GM12878 (cell line): ENCODE data around the gene LSAMP. TPM values are rescaled to one million over a fixed set of nuclear protein-coding genes. Genes with fewer than 3 reads are reported as not detected.

Experiments used
- ATAC-seq: fragments of 200-7000 bp; cut with Tn5 transposase; 3 replicates; pipeline ENCODE4 v1.9.1; 2020; ENCODE audit warnings: mild to moderate bottlenecking, moderate library complexity
- BruUV-seq: library from RNA; stranded (reverse); fragments of 400-500 nt; replicated peaks from 2 replicates; lab custom pipeline; 2021; lab: Mats Ljungman, UMichigan
- CTCF ChIA-PET: fragments of 300-600 bp; sonication (Branson Sonifier 250); formaldehyde crosslinking; extraction: SDS; loops from one replicate; lab custom pipeline; 2021; ENCODE audit warnings: inconsistent platforms; lab: Yijun Ruan, JAX
- POLR2A ChIA-PET: fragments of 350-600 bp; formaldehyde crosslinking; extraction: SDS; loops from one replicate; lab custom pipeline; 2021; ENCODE audit warnings: inconsistent platforms; lab: Charles Lee
- RAD21 ChIA-PET: fragments of 300-600 bp; sonication (Branson Sonifier 250); formaldehyde crosslinking; loops from one replicate; lab custom pipeline; 2023; ENCODE audit warnings: antibody characterized with exemption; ENCODE audit not compliant: unreplicated experiment; lab: Charles Lee
- SMC1A ChIA-PET: fragments of 300-600 bp; sonication (Branson Sonifier 250); formaldehyde crosslinking; loops from one replicate; lab custom pipeline; 2023; ENCODE audit not compliant: unreplicated experiment, uncharacterized antibody; lab: Charles Lee
- DNase-seq: peaks from one replicate; pipeline ENCODE4 v3.0.0-alpha.2; 2011; ENCODE audit warnings: low read depth, low spot score
- FAIRE-seq: peaks from 3 replicates; lab custom pipeline; 2011; peaks lifted over from hg19 to GRCh38; lab: Jason Lieb, UNC
- H2AFZ ChIP-seq: 2 replicates; pipeline ENCODE4 v1.6.0; 2011; ENCODE audit warnings: low read depth, low read length, control low read depth; ENCODE audit not compliant: control insufficient read depth
- H3K27ac ChIP-seq: 2 replicates; pipeline ENCODE4 v1.5.1; 2011; ENCODE audit warnings: control low read depth; ENCODE audit not compliant: control insufficient read depth, insufficient read depth
- H3K27me3 ChIP-seq, 2 experiments: replicated peaks in 1 of 2; 2 replicates each; pipeline versions ENCODE4 v1.6.0 to v1.6.1; 2011; ENCODE audit warnings: low read length in 1 of 2; ENCODE audit not compliant: control insufficient read depth in 2 of 2, insufficient read depth in 2 of 2
- H3K36me3 ChIP-seq, 2 experiments: 2 replicates each; pipeline ENCODE4 v1.5.1; 2011; ENCODE audit warnings: low read length in 1 of 2; ENCODE audit not compliant: control insufficient read depth in 2 of 2, insufficient read depth in 2 of 2
- H3K4me1 ChIP-seq: 2 replicates; pipeline ENCODE4 v1.6.1; 2011; ENCODE audit warnings: mild to moderate bottlenecking, low read length, moderate library complexity, mixed read lengths; ENCODE audit not compliant: control insufficient read depth, insufficient read depth
- H3K4me2 ChIP-seq: 2 replicates; pipeline ENCODE4 v1.6.0; 2011; ENCODE audit warnings: control low read depth; ENCODE audit not compliant: control insufficient read depth, insufficient read depth
- H3K4me3 ChIP-seq: fragments of 200-600 bp; sonication (generic); 2 replicates; pipeline ENCODE4 v1.5.1; 2016
- H3K79me2 ChIP-seq: 2 replicates; pipeline ENCODE4 v1.6.0; 2011; ENCODE audit warnings: low read length; ENCODE audit not compliant: control insufficient read depth, insufficient read depth
- H3K9ac ChIP-seq: 2 replicates; pipeline ENCODE4 v1.8.0; 2011; ENCODE audit warnings: low read length, control low read depth, mixed read lengths; ENCODE audit not compliant: control insufficient read depth, insufficient read depth
- H3K9me3 ChIP-seq: replicated peaks from 3 replicates; pipeline ENCODE4 v1.5.1; 2011; ENCODE audit warnings: mild to moderate bottlenecking, low read length; ENCODE audit not compliant: control insufficient read depth, insufficient read depth
- H4K20me1 ChIP-seq: 2 replicates; pipeline ENCODE4 v1.6.0; 2011; ENCODE audit not compliant: control insufficient read depth, insufficient read depth
- CEBPB ChIP-seq, 2 experiments: fragments of 150-350 bp in 1 of 2; IDR thresholded peaks; 2 replicates each; pipeline ENCODE4 v1.6.1; 2012 to 2014; ENCODE audit warnings: low read depth in 2 of 2, low read length in 2 of 2, borderline replicate concordance in 1 of 2, inconsistent platforms in 1 of 2
- SMARCA5 ChIP-seq: fragments of 450-650 bp; IDR thresholded peaks from 2 replicates; pipeline ENCODE4 v1.6.1; 2017; ENCODE audit warnings: mild to moderate bottlenecking
- SREBF1 ChIP-seq: IDR thresholded peaks from 2 replicates; pipeline ENCODE4 v1.6.1; 2012; ENCODE audit warnings: mild to moderate bottlenecking, low read length
- SUZ12 ChIP-seq: fragments of 200-600 bp; sonication (generic); IDR thresholded peaks from one replicate; pipeline ENCODE4 v1.6.1; 2018; ENCODE audit warnings: antibody characterized with exemption, mild to moderate bottlenecking; ENCODE audit not compliant: unreplicated experiment
- ZNF622 ChIP-seq: fragments of 450-650 bp; IDR thresholded peaks from 2 replicates; pipeline ENCODE4 v1.6.1; 2017; ENCODE audit warnings: mild to moderate bottlenecking, inconsistent platforms
- WGBS: methylation state at CpG from one replicate; pipeline ENCODE4 v1.1.6; 2016; ENCODE audit warnings: low lambda C conversion rate; ENCODE audit not compliant: insufficient replicate concordance, insufficient coverage; ENCODE audit errors: missing lambda C conversion rate; 5-methylcytosine and 5-hydroxymethylcytosine counted together
- in situ Hi-C: fragments of 300-500 bp; cut with MboI; formaldehyde crosslinking; loops from 9 replicates; pipeline ENCODE4 v1.14.3; 2018; ENCODE audit warnings: mixed read lengths
- intact Hi-C: fragments of 100-400 bp; cut with micrococcal nuclease; formaldehyde crosslinking; loops from one replicate; pipeline ENCODE4 v1.14.2; 2022; ENCODE audit not compliant: unreplicated experiment
- polyA plus RNA-seq, 11 experiments: library from polyadenylated mRNA; depleted of rRNA in 4 of 11; unstranded in 6 of 11; stranded (reverse) in 5 of 11; fragments of >200 nt; fragmentation: Nextera tagmentation in 4 of 11; fragmentation: Illumina TruSeq in 1 of 11; extraction: Ambion mirVana in 4 of 11; extraction: Trizol in 1 of 11; gene quantifications; 1 replicate in 1 of 11; 2 replicates in 10 of 11; pipeline versions ENCODE4 v1.2.1 to v1.2.3, GENCODE V29; 2011 to 2016; ENCODE audit warnings: inconsistent platforms in 2 of 11, missing spikeins in 2 of 11, low read depth in 1 of 11
- total RNA-seq, 4 experiments: library from RNA; depleted of rRNA in 3 of 4; stranded (reverse); fragments of >200 nt in 3 of 4; fragmentation: Illumina TruSeq in 1 of 4; extraction: Trizol in 1 of 4; gene quantifications; 2 replicates each; pipeline versions ENCODE4 v1.2.1 to v1.2.3, GENCODE V29; 2013 to 2021
- TF ChIP-seq, protein P1 (sequence below): IDR thresholded peaks from 2 replicates; pipeline ENCODE4 v1.6.1; 2012; ENCODE audit warnings: improper control_type of control experiment, low read depth, low read length; ENCODE audit not compliant: insufficient replicate concordance
- TF ChIP-seq, protein P2 (sequence below): fragments of 450-650 bp; conservative IDR thresholded peaks from 2 replicates; pipeline ENCODE4 v1.6.1; 2017; ENCODE audit warnings: mild to moderate bottlenecking, moderate library complexity
- TF ChIP-seq, protein P3 (sequence below): fragments of 450-650 bp; IDR thresholded peaks from 2 replicates; pipeline ENCODE4 v1.6.1; 2017; ENCODE audit warnings: mild to moderate bottlenecking, low read depth, inconsistent platforms; ENCODE audit not compliant: poor library complexity, severe bottlenecking

The LSAMP gene
- total and polyA plus RNA-seq, 10 of the 15 experiments (the other 5 are each of a cell fraction or from before 2014, with no cell fraction given), result 2.0 to 12.7 (median 6.5) TPM

DNA sequence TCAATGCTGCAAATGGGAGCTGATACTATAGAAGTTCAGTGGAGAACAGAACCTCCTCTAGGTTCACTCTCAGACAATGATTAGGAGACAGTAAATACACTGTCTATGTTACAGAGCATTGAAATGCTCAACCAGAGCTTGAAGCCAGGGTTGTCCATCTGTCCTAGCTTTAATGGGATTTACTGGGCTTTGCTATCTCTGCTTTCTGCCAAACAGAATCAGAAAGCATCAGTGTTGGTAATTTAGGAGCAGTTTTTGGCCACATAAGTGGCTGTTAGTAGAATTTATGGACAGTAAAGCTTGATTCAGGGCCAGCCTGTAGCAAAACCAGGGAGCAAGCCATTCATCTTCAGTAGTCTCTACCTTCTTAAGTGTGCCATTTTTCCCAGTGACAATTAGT is 396.3 kb downstream of the LSAMP start (continued):
- TF ChIP-seq, protein P1, sequence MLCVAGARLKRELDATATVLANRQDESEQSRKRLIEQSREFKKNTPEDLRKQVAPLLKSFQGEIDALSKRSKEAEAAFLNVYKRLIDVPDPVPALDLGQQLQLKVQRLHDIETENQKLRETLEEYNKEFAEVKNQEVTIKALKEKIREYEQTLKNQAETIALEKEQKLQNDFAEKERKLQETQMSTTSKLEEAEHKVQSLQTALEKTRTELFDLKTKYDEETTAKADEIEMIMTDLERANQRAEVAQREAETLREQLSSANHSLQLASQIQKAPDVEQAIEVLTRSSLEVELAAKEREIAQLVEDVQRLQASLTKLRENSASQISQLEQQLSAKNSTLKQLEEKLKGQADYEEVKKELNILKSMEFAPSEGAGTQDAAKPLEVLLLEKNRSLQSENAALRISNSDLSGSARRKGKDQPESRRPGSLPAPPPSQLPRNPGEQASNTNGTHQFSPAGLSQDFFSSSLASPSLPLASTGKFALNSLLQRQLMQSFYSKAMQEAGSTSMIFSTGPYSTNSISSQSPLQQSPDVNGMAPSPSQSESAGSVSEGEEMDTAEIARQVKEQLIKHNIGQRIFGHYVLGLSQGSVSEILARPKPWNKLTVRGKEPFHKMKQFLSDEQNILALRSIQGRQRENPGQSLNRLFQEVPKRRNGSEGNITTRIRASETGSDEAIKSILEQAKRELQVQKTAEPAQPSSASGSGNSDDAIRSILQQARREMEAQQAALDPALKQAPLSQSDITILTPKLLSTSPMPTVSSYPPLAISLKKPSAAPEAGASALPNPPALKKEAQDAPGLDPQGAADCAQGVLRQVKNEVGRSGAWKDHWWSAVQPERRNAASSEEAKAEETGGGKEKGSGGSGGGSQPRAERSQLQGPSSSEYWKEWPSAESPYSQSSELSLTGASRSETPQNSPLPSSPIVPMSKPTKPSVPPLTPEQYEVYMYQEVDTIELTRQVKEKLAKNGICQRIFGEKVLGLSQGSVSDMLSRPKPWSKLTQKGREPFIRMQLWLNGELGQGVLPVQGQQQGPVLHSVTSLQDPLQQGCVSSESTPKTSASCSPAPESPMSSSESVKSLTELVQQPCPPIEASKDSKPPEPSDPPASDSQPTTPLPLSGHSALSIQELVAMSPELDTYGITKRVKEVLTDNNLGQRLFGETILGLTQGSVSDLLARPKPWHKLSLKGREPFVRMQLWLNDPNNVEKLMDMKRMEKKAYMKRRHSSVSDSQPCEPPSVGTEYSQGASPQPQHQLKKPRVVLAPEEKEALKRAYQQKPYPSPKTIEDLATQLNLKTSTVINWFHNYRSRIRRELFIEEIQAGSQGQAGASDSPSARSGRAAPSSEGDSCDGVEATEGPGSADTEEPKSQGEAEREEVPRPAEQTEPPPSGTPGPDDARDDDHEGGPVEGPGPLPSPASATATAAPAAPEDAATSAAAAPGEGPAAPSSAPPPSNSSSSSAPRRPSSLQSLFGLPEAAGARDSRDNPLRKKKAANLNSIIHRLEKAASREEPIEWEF, result no peak
- TF ChIP-seq ZNF622 (no peak), CEBPB (IDR thresholded peaks at IDR 0.05; ENCODE audit: borderline replicate concordance in 1 of 2, low read depth in 2 of 2, low read length in 2 of 2) (no peak)

DNA sequence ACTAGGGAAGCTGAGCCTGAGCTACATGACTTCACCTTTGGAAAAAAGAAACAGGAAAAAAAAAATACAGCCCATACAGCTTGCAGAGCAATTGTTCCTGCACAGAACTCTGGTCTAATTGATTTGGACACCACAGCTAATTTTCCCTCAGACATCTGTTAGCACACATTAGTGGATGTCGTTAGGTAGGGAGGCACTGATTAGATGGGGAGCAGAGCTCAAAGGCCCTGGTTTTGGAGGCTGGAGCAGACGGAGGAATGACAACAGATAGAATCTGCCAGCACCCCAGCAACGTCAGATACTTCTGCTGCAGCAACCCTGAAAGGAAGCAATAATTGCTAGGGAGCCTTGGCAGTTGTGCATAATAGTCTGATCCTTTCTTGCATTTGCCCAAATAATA is 398.9 kb downstream of the LSAMP start:
- in situ Hi-C loops, result no loop called here
- no TSS peak for BruUV-seq
- CTCF ChIA-PET, result no interaction called here

More for the DNA sequence above, 398.9 kb downstream of the LSAMP start:
- POLR2A ChIA-PET, result no interaction called here
- TF ChIP-seq, protein P2, sequence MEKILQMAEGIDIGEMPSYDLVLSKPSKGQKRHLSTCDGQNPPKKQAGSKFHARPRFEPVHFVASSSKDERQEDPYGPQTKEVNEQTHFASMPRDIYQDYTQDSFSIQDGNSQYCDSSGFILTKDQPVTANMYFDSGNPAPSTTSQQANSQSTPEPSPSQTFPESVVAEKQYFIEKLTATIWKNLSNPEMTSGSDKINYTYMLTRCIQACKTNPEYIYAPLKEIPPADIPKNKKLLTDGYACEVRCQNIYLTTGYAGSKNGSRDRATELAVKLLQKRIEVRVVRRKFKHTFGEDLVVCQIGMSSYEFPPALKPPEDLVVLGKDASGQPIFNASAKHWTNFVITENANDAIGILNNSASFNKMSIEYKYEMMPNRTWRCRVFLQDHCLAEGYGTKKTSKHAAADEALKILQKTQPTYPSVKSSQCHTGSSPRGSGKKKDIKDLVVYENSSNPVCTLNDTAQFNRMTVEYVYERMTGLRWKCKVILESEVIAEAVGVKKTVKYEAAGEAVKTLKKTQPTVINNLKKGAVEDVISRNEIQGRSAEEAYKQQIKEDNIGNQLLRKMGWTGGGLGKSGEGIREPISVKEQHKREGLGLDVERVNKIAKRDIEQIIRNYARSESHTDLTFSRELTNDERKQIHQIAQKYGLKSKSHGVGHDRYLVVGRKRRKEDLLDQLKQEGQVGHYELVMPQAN, result no peak
- TF ChIP-seq SMARCA5 (no peak), SREBF1 (no peak), SUZ12 (no peak)
- TF ChIP-seq, protein P3, sequence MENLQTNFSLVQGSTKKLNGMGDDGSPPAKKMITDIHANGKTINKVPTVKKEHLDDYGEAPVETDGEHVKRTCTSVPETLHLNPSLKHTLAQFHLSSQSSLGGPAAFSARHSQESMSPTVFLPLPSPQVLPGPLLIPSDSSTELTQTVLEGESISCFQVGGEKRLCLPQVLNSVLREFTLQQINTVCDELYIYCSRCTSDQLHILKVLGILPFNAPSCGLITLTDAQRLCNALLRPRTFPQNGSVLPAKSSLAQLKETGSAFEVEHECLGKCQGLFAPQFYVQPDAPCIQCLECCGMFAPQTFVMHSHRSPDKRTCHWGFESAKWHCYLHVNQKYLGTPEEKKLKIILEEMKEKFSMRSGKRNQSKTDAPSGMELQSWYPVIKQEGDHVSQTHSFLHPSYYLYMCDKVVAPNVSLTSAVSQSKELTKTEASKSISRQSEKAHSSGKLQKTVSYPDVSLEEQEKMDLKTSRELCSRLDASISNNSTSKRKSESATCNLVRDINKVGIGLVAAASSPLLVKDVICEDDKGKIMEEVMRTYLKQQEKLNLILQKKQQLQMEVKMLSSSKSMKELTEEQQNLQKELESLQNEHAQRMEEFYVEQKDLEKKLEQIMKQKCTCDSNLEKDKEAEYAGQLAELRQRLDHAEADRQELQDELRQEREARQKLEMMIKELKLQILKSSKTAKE, result no peak
- Histone ChIP-seq H2AFZ (no peak overlapping the region), H3K4me3 (no peak overlapping the region), H3K9ac (no peak overlapping the region), H3K79me2 (no peaks in the 10 kb centered on the region), H3K9me3 (no peaks in the 10 kb centered on the region), H4K20me1 (no peaks in the 10 kb centered on the region), H3K4me2 (no peak overlapping the region), H3K36me3 (no peaks in the 10 kb centered on the region), H3K27me3 (no peaks in the 10 kb centered on the region), H3K4me1 (no peaks in the 10 kb centered on the region; the same call in 1 of the 2 replicates), H3K27ac (no peak overlapping the region)
- RAD21 ChIA-PET, result interaction anchor here (1.1 to 1.6 kb wide), 2 partner anchors 10 to 36 kb away, joined by 3 to 5 read pairs; no protein-coding TSS in a partner anchor
- SMC1A ChIA-PET, result interaction anchor here (0.7 to 1.9 kb wide), 4 partner anchors 10 to 15 kb away, joined by 3 to 7 read pairs (median 5); no protein-coding TSS in a partner anchor
- WGBS, result 76% methylated on average over 3 of the region's 3 CpGs
- intact Hi-C loops, result no loop called here
- no peak for DNase-seq
- ATAC-seq, result no peak
- no peak for FAIRE-seq
